ENCODE results near the gene GSS.
A peak's percentile ranks its signal among the peaks of the same experiment; 100 is the strongest.

Gene GSS

DNA sequence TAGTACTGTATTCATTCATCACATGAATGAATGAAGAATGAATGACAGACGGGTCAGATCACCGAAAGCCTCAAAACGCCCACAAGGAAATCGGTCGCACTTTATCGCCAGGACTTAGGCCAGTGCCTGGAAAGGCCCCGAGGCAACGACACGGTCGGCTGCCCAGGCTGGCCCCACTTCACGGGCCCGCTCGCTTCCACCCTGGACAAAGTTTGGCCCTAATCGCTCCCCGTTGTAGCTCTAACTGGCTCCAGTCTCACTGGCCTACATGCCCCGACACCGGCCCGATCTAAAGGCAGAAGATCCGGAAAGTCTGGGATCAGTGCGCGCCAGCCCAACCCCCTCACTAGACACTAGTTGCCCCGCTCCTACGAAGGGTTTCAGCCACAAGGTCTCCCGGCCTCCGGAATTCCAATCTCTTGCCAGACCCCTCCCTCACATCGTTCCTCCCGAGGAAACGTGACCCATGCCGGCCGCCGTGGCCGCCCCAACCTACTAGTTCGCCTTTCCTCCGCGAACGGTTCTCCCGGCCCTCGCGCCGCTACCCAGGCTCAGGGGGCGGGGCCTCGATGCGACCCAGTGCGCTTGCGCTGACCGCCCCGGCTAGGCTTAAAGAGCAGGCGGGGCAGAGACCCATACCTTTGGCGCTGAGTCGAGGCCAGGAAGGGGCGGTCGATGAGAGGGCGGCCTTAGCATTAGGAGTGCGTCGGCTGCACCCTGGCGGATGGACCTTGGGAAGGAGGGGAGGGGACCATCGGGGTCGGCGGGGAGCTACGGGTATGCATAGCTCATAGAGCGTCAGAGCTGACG is at the start of gene GSS, which contains the start of gene MYH7B:
GSS (minus strand) TSS at position 576 of the 810 bp plus-strand sequence. CDS start 3,954 bp downstream, outside the sequence.
MYH7B (plus strand) TSS at position 638 of the 810 bp plus-strand sequence. CDS start 22,138 bp downstream, outside the sequence.
- peak; percentile 99 for DNase-seq (ENCODE audit: low spot score)

DNA sequence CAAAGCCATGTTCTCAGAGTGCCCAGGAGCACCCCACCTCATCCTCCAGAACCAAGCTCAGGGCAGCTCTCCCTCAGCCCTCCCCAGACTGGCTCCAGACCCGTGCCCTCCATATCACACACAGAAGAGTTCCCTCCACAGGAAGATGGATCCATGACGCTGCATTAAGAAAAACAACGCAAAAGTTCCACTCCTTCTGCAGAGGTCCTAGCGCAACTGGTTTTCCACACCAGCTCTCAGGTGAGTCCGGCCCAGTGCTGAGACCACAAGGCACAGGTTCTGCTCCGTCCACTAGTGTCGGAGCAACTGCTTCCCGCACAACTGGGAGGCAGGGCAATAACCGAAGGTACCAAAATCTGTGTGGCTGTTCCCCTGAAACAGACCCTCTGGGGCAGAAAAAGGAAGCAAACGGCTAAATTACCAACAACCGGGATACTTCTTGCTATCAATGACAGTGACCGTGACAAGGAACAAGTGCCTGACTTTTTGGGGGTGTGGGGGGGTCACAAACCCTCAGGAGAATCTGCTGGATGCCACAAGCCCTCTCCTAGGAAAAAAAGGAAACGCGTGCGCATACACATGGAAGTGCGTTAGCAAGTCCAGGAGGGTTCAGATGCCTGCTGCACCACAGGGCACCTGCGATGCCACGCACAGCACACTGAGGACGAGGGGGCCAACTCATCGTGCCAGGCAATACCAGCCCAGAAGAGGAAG is 49.3 kb upstream of the GSS start:
- no peak for DNase-seq (ENCODE audit: low spot score)

DNA sequence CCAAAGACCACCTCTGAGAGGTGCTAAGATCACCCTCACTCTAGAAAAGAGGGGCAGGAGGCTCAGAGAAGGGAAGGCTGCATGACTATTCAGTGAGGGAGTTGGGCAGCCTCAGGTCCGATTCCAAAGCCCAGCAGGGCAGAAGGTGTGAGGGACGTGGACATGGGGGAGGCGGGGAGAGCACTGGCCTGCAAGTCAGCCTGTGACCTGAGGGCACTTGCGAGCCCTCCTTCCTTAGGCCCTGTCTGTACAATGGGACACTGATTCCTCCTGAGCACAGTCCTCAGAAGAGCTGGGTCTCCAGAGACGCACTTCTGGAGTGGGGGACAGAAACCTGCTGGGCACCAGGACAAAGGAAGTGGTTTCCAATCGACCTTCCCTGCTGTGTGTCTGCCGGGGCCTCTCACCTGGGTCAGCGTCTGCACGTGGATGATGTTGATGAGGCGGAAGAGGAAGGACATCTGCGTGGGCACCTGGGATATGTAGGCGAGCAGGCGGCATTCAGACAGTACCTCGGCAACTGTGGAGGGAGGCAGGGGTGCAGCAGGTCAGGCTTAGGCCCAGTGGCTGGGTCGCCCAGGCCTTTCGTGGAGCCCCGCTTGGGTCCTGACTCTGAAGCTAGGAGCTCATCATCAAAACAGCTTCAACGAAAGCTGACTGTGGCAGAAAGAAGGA is 48.6 kb upstream of the GSS start:
- no peak for DNase-seq (ENCODE audit: low spot score)

DNA sequence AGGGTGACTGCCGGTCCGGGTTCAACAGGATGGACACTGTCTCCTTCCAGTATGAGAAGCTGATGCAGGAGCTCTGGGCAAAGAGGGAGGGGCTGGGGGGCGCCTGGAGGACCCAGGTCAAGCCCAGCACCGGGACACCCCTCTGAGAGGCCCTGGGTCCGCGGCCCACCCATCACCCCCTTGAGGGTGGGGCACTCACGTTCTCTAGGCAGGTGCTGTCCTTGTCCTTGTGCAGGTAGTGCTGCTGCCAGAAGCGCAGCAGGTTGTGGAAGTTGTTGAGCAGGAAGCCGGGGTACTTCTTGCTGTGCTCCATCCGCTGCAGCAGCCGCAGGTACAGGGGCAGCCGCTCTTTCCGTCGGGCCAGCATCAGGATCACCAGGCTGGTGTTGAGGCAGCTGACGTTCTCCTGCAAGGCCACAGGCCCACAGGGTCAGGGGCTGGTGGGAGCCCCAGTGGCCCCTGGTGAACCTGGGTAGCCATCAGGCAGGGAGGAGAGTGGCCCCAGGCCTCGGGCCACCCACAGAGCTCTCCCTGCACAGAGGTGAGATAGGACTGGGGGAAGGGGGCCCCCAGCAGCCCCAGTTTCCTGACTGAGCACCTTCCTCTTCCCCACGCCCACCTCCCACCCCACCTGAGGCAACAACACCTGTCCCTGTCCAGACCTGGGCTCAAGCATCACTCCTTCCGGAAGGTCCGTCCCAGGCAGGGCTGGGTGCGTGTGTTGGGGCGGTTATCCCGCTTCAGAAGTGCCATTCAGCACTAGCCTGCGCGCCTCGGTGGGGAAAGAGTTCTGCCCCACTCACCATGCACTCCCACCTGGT is 47.8 kb upstream of the GSS start:
- DNase-seq (ENCODE audit: low spot score): no peak

DNA sequence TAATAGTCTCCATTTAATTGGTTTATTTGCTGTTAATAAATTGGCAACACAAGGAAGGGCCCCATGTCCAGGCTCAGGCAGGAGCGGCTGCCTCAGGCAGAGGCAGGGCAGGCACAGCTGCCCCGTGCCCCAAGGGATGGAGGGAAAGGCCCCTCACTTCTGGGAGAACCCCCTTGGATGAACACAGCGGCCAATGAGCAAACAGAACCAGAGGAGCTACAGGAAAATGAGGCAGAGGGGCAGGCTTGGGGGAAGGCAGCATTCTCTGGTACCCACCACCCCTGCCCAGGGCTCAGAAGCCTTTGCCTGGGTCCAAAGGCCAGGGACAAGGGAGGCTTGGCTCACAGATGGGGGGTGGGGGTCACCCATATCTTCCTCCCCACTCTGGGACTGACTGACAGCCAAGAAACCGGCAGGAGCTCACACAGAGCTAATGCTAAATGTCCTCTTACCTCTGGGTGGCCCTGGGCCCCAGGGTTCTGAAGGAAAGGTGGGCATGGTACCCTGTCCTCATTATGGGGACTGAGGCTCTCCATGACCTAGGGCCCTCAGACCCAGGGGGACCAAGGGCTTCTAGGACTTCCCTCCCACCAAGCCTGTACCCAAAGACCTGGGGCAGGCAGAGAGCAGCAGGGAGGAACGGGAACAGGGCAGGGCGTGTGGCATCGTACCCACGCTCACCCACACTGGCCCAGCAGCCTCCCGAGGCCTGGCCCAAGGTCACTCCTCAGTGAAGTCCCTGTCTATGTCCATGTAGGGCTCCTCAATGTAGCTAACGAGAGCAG is 47.0 kb upstream of the GSS start:
- DNase-seq (ENCODE audit: low spot score): no peak

DNA sequence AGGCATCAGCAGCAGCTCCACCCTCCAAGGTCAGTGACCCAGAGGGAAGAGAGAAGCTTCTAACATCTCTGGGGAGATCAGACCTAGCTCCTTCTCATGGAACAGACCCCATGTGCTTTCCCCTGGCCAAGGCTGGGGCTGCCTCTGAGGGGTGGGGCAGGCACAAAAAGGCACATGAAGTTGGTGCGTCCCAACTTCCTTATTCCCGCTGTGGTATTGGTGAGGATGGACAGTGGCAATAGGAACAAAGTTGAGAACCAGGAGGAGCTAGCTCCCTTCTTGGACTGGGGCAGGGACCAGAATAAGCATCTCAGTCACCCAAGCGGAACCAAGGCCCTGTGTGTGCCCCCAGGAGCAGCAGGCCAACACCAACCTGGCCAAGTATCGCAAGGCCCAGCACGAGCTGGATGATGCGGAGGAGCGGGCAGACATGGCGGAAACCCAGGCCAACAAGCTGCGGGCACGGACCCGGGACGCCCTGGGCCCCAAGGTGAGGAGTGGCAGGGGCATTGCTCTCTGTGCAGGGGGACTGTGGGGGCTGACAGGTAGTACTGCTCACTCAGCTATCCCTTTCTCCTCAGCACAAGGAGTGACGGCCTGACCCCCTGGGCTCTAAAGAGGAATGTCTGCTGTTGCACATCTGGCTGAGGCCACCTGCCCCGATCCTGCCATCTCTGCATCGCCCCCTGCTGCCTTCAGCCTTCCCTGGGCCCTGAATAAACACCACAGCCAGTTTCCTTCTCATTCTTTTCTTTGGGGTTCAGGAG is 46.2 kb upstream of the GSS start:
- no peak for DNase-seq (ENCODE audit: low spot score)

DNA sequence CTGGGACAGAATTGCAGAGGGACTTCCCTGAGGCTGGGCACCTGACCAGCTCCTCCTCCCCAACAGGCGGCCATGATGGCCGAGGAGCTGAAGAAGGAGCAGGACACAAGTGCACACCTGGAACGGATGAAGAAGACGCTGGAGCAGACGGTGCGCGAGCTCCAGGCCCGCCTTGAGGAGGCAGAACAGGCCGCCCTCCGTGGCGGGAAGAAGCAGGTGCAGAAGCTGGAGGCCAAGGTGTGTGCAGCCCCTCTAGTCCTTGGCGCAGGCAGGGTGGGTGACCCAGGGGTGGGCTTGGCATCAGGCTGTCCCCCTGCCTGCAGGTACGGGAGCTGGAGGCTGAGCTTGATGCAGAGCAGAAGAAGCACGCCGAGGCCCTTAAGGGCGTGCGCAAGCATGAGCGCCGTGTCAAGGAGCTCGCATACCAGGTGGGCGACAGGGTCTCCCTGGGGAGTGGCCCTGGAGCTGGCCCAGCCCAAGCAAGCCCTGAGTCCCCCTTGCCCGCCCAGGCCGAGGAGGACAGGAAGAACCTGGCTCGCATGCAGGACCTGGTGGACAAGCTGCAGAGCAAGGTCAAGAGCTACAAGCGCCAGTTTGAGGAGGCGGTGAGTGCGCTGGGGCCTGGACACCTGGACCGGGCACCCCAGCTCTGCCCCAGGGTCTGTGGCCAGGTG is 45.5 kb upstream of the GSS start:
- DNase-seq (ENCODE audit: low spot score): no peak

DNA sequence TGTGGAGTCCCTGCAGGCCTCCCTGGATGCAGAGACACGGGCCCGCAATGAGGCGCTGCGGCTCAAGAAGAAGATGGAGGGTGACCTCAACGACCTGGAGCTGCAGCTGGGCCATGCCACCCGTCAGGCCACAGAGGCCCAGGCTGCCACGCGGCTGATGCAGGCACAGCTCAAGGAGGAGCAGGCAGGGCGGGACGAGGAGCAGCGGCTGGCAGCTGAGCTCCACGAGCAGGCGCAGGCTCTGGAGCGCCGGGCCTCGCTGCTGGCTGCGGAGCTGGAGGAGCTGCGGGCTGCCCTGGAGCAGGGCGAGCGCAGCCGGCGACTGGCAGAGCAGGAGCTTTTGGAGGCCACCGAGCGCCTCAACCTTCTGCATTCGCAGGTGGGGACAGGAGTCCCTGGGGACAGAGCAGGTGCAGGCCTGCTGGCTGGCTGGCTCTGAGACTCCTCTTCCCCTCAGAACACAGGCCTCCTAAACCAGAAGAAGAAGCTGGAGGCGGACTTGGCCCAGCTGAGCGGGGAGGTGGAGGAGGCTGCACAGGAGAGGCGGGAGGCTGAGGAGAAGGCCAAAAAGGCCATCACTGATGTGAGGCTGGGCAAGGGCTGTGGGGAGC is 44.8 kb upstream of the GSS start:
- DNase-seq (ENCODE audit: low spot score): no peak

DNA sequence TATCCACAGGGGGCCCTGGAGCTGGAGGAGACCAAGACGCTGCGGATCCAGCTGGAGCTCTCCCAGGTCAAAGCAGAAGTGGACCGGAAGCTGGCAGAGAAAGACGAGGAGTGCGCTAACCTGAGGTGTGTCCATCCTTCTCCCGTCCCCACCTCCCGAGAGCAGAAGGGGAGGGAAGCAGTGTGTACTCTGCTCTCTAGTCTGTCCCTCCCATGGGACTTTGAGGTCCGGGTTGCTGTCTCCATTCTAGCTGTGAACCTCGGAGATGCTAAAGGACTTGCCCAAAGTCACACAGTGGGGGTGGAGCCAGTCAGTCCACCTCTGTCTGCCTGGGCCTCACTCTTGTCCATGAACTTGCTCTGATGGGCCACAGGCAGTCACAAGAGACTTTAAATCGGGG is 44.2 kb upstream of the GSS start:
- no peak for DNase-seq (ENCODE audit: low spot score)

DNA sequence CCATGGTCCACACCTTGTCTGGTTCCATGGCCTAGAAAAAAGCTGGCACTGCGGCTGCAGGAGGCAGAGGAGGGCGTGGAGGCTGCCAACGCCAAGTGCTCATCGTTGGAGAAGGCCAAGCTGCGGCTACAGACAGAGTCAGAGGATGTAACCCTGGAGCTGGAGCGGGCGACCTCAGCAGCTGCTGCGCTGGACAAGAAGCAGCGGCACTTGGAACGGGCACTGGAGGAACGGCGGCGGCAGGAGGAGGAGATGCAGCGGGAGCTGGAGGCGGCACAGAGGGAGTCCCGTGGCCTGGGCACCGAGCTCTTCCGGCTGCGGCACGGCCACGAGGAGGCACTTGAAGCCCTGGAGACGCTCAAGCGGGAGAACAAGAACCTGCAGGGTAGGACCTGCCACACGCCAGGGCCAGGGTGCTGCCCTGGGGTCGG is 43.4 kb upstream of the GSS start:
- DNase-seq (ENCODE audit: low spot score): no peak

DNA sequence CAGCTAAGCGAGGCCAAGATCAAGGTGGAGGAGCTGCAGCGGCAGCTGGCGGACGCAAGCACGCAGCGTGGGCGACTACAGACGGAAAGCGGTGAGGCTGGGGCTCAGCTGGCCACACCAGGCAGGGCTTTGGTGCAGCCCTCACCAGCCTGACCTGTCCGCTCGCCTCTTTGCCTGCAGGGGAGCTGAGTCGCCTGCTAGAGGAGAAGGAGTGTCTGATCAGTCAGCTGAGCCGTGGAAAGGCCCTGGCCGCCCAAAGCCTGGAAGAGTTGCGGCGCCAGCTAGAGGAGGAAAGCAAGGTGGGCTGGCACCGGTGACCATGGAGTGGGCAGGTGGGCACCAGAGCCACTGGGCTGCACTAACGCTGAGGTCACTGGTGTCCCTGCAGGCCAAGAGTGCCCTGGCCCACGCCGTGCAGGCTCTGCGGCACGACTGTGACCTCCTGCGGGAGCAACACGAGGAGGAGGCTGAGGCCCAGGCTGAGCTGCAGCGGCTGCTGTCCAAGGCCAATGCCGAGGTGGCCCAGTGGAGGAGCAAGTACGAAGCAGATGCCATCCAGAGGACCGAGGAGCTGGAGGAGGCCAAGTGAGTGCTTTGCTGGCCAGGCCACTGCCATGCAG is 42.8 kb upstream of the GSS start:
- DNase-seq (ENCODE audit: low spot score): no peak

DNA sequence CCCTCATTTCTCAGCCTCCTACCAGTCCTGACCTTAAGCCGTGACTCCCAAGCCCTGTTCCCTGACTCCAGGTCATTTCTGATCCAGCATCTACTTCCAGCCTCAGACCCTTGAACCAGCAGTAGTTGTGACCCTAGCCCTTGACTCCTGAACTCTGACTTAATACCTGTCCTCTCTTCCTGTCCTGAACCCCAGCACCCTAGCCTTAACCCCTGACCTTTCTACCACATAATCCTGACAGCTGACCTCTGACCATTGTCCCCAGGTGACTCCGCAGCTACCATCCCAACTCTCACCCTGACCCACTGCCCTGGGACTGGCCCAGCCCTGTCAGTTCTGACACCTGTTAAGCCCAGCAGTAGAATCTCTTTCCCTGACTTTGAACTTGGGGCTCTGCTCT is 42.2 kb upstream of the GSS start:
- no peak for DNase-seq (ENCODE audit: low spot score)

DNA sequence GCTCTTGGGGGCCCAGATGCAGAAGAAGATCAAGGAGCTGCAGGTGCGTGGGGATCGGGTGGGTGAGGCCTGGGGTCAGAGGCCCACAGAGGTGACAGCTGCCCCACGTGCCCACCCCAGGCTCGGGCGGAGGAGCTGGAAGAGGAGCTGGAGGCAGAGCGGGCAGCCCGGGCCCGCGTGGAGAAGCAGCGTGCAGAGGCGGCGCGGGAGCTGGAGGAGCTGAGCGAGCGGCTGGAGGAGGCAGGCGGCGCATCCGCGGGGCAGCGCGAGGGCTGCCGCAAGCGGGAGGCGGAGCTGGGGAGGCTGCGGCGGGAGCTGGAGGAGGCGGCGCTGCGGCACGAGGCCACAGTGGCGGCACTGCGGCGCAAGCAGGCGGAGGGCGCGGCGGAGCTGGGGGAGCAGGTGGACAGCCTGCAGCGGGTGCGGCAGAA is 41.5 kb upstream of the GSS start:
- DNase-seq (ENCODE audit: low spot score): no peak

DNA sequence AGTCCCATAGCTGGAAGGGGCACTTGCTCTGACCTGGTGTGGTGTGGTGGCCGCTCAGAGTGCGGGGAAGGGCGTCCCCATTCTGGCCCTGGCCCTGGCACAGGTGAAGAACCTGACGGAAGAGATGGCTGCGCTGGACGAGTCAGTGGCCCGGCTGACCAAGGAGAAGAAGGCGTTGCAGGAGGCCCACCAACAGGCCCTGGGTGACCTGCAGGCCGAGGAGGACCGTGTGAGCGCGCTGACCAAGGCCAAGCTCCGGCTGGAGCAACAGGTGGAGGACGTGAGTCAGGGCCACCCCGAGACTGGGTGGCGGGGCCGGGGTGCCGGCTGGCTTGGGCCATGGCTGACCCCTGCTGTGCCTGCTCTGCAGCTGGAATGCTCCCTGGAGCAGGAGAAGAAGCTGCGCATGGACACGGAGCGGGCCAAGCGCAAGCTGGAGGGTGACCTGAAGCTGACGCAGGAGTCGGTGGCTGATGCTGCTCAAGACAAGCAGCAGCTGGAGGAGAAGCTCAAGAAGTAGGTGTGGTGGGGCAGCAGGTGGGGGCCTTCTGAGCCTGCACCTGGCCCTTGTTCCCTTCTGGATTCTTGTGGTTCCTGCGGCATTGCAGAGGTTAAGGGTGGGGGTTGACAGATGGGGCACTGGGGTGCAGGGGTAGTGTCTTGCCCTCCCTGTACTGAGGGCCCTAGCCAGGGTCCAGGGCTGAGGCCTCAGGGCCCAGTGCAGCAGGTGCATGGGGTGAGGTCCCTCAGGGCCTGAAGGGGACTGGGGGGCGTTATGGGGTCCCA is 40.8 kb upstream of the GSS start:
- DNase-seq (ENCODE audit: low spot score): no peak

DNA sequence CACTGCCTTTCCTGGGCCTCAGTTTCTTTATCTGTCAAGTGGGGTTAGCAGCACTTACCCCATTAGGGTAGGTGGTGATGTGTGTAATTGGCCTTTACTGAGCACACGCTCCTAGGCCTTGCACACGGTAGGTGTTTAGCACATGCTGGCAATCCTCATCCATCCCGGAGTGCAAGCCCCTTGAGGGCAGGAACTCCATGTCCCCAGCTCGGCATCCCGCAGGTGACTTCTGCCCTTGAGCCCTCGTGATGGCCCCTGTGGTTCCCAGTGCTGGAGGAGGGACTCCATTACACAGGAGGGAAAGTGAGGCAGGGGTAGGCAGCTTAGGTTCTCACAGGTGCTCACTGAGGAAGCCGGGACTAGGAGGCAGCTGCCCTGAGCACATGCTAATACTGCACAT is 40.1 kb upstream of the GSS start:
- DNase-seq (ENCODE audit: low spot score): no peak

DNA sequence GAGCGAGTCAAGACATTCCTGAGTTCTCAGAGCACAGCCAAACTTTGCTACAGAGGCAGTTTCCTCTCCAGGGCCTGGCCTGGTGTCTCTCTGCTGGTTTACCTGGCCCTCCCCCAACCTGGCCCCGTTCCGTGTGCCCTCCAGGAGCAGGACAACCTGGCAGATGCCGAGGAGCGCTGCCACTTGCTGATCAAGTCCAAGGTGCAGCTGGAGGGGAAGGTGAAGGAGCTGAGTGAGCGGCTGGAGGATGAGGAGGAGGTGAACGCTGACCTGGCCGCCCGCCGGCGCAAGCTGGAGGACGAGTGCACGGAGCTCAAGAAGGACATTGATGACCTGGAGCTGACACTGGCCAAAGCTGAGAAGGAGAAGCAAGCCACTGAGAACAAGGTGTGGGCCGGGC is 39.6 kb upstream of the GSS start:
- no peak for DNase-seq (ENCODE audit: low spot score)

DNA sequence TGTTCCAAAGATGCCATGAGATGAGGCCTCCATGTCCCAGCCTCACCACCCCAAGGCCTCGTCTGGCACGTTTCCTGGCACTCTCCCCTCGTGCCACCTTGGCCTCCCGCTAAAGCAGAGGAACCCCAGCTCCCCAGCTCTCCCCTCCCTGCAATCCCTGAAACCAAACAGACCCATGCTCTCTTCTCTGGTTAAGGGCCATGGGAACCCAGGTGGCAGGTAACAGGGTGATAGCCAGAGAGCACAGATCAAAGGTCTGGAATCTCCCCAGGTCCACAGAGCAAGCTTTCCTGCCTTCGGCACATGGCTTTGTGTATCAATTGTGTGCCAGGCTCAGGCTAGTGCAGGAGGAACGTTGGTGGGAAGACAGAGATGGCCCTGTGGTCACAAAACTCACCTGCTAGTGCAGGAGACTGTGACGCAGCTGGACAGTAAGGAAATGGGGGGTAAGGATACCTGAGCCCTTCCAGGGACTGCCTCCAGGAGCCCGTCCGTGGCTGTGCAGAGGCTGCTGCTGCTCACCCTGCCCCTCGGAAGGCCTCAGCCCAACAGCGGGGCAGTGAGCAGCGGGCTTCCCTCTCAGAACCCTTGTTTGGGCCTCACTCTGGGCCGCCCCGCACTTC is 39.0 kb upstream of the GSS start:
- no peak for DNase-seq (ENCODE audit: low spot score)

All from AG20443 (cell line).